HTERT RPE-1 (cell line): Measurements from ENCODE around the gene TCF4.

Experiments used
- in situ Hi-C: fragments of 300-500 bp; cut with MboI; formaldehyde crosslinking; loops from 4 replicates; pipeline ENCODE4 v1.14.3; 2020; ENCODE audit warnings: low sequenced_read_pairs

The TCF4 gene

GRCh38 chr18:55310863-55311262, 277.1 kb downstream of the TCF4 start:
- in situ Hi-C loops = no loop called here

GRCh38 chr18:55310044-55310676, 277.8 kb downstream of the TCF4 start:
- in situ Hi-C loops = no loop called here

GRCh38 chr18:55309249-55309648, 278.7 kb downstream of the TCF4 start:
- in situ Hi-C loops = no loop called here

- in situ Hi-C loops = no loop called here
Measured at GRCh38 chr18:55307505-55307904, 280.5 kb downstream of the TCF4 start.

- in situ Hi-C loops = no loop called here
Measured at GRCh38 chr18:55306359-55307024, 281.5 kb downstream of the TCF4 start.

GRCh38 chr18:55302167-55302833, 285.7 kb downstream of the TCF4 start:
- in situ Hi-C loops = no loop called here

GRCh38 chr18:55301824-55302166, 286.2 kb downstream of the TCF4 start:
- in situ Hi-C loops = no loop called here

GRCh38 chr18:55300936-55301531, 287.0 kb downstream of the TCF4 start:
- in situ Hi-C loops = no loop called here

GRCh38 chr18:55300421-55300935, 287.5 kb downstream of the TCF4 start:
- in situ Hi-C loops = no loop called here

GRCh38 chr18:55296778-55297177, 291.2 kb downstream of the TCF4 start:
- in situ Hi-C loops = no loop called here

GRCh38 chr18:55296115-55296514, 291.9 kb downstream of the TCF4 start:
- in situ Hi-C loops = no loop called here

- in situ Hi-C loops = no loop called here
Measured at GRCh38 chr18:55290898-55291297, 297.1 kb downstream of the TCF4 start.

- in situ Hi-C loops = no loop called here
Measured at GRCh38 chr18:55289775-55290174, 298.2 kb downstream of the TCF4 start.

GRCh38 chr18:55289048-55289447, 298.9 kb downstream of the TCF4 start:
- in situ Hi-C loops = no loop called here

- in situ Hi-C loops = no loop called here
Measured at GRCh38 chr18:55287935-55288868, 299.8 kb downstream of the TCF4 start.

GRCh38 chr18:55287149-55287806, 300.7 kb downstream of the TCF4 start:
- in situ Hi-C loops = no loop called here

- in situ Hi-C loops = no loop called here
Measured at GRCh38 chr18:55286257-55286825, 301.7 kb downstream of the TCF4 start.

GRCh38 chr18:55284614-55285013, 303.4 kb downstream of the TCF4 start:
- in situ Hi-C loops = no loop called here

- in situ Hi-C loops = no loop called here
Measured at GRCh38 chr18:55283309-55283708, 304.7 kb downstream of the TCF4 start.

- in situ Hi-C loops = no loop called here
Measured at GRCh38 chr18:55280503-55280902, 307.5 kb downstream of the TCF4 start.
